IPS-11a (cell line): Measurements from ENCODE around the gene CYP24A1.

ENCODE experiments used
- H3K4me3 ChIP-seq: one replicate; pipeline ENCODE4 v1.5.1; 2013; ENCODE audit warnings: low read depth, low read length, control low read depth

The CYP24A1 gene

GRCh38 chr20:54158226-54158625, 15.6 kb downstream of the CYP24A1 start:
- H3K4me3 ChIP-seq: no peak overlapping the region

- no peak overlapping the region for H3K4me3 ChIP-seq
Observed at GRCh38 chr20:54156981-54157835, 16.6 kb downstream of the CYP24A1 start.

- no peak overlapping the region for H3K4me3 ChIP-seq
Observed at GRCh38 chr20:54156522-54156921, 17.3 kb downstream of the CYP24A1 start.

GRCh38 chr20:54155736-54156317, 18.0 kb downstream of the CYP24A1 start:
- H3K4me3 ChIP-seq: no peak overlapping the region

GRCh38 chr20:54154439-54154838, 19.3 kb downstream of the CYP24A1 start:
- H3K4me3 ChIP-seq: no peak overlapping the region

- no peak overlapping the region for H3K4me3 ChIP-seq
Observed at GRCh38 chr20:54153847-54154246, 19.9 kb downstream of the CYP24A1 start.

GRCh38 chr20:54153041-54153327, 20.8 kb downstream of the CYP24A1 start:
- no peak overlapping the region for H3K4me3 ChIP-seq

- no peak overlapping the region for H3K4me3 ChIP-seq
Observed at GRCh38 chr20:54152227-54153040, 21.4 kb downstream of the CYP24A1 start.

- no peak overlapping the region for H3K4me3 ChIP-seq
Observed at GRCh38 chr20:54151511-54152226, 22.1 kb downstream of the CYP24A1 start.

- no peak overlapping the region for H3K4me3 ChIP-seq
Observed at GRCh38 chr20:54151075-54151439, 22.7 kb downstream of the CYP24A1 start.

GRCh38 chr20:54149765-54150264, 24.0 kb downstream of the CYP24A1 start:
- no peak overlapping the region for H3K4me3 ChIP-seq

GRCh38 chr20:54148947-54149764, 24.6 kb downstream of the CYP24A1 start:
- no peak overlapping the region for H3K4me3 ChIP-seq

GRCh38 chr20:54146672-54147071, 27.1 kb downstream of the CYP24A1 start:
- H3K4me3 ChIP-seq: no peak overlapping the region

GRCh38 chr20:54144847-54145414, 28.9 kb downstream of the CYP24A1 start:
- H3K4me3 ChIP-seq: no peak overlapping the region

GRCh38 chr20:54140927-54141566, 32.7 kb downstream of the CYP24A1 start:
- H3K4me3 ChIP-seq: no peak overlapping the region

GRCh38 chr20:54140486-54140885, 33.3 kb downstream of the CYP24A1 start:
- H3K4me3 ChIP-seq: no peak overlapping the region

- H3K4me3 ChIP-seq: no peak overlapping the region
Observed at GRCh38 chr20:54140067-54140466, 33.7 kb downstream of the CYP24A1 start.

GRCh38 chr20:54139188-54139587, 34.6 kb downstream of the CYP24A1 start:
- no peak overlapping the region for H3K4me3 ChIP-seq

GRCh38 chr20:54138427-54138826, 35.4 kb downstream of the CYP24A1 start:
- no peak overlapping the region for H3K4me3 ChIP-seq
